Lower leg skin (tissue), 3 donors: ENCODE measurements around the gene PDE6A.

ENCODE experiments used
- POLR2A ChIP-seq, 2 donors: fragments of 450-650 bp; IDR thresholded peaks; one replicate each; pipeline ENCODE4 v1.6.1; 2016 to 2017; ENCODE audit warnings: antibody characterized with exemption in 2 of 2, mild to moderate bottlenecking in 1 of 2, moderate library complexity in 1 of 2
- TF ChIP-seq, protein P1 (sequence below), 3 donors: fragments of 450-650 bp; IDR thresholded peaks; one replicate each; pipeline ENCODE4 v1.5.1; 2016; ENCODE audit warnings: antibody characterized with exemption in 3 of 3, mild to moderate bottlenecking in 3 of 3, moderate library complexity in 2 of 3

GRCh38 chr5:149881874-149882273 is 62.7 kb downstream of the PDE6A start:
- TF ChIP-seq, protein P1, sequence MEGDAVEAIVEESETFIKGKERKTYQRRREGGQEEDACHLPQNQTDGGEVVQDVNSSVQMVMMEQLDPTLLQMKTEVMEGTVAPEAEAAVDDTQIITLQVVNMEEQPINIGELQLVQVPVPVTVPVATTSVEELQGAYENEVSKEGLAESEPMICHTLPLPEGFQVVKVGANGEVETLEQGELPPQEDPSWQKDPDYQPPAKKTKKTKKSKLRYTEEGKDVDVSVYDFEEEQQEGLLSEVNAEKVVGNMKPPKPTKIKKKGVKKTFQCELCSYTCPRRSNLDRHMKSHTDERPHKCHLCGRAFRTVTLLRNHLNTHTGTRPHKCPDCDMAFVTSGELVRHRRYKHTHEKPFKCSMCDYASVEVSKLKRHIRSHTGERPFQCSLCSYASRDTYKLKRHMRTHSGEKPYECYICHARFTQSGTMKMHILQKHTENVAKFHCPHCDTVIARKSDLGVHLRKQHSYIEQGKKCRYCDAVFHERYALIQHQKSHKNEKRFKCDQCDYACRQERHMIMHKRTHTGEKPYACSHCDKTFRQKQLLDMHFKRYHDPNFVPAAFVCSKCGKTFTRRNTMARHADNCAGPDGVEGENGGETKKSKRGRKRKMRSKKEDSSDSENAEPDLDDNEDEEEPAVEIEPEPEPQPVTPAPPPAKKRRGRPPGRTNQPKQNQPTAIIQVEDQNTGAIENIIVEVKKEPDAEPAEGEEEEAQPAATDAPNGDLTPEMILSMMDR (IDR thresholded peaks at IDR 0.05), result no peak
- TF ChIP-seq POLR2A (IDR thresholded peaks at IDR 0.05), result no peak
